Astrocyte of the spinal cord (primary cell): ENCODE results near the gene LRPAP1.

Source experiments
- DNase-seq: peaks from one replicate; pipeline ENCODE4 v3.0.0; 2011; ENCODE audit warnings: low read depth, low spot score
- H3K4me3 ChIP-seq: 2 replicates; pipeline ENCODE4 v1.5.1; 2011; ENCODE audit warnings: low read depth, mild to moderate bottlenecking, low read length, moderate library complexity
- in situ Hi-C: cut with HindIII; loops from 2 replicates; pipeline ENCODE4 v1.10.0; 2017; ENCODE audit warnings: low sequenced_read_pairs
- TF ChIP-seq, protein P1 (sequence below): IDR thresholded peaks from 2 replicates; pipeline ENCODE4 v1.5.1; 2012; ENCODE audit warnings: low read depth, mild to moderate bottlenecking, low read length, inconsistent platforms

LRPAP1 gene

DNA sequence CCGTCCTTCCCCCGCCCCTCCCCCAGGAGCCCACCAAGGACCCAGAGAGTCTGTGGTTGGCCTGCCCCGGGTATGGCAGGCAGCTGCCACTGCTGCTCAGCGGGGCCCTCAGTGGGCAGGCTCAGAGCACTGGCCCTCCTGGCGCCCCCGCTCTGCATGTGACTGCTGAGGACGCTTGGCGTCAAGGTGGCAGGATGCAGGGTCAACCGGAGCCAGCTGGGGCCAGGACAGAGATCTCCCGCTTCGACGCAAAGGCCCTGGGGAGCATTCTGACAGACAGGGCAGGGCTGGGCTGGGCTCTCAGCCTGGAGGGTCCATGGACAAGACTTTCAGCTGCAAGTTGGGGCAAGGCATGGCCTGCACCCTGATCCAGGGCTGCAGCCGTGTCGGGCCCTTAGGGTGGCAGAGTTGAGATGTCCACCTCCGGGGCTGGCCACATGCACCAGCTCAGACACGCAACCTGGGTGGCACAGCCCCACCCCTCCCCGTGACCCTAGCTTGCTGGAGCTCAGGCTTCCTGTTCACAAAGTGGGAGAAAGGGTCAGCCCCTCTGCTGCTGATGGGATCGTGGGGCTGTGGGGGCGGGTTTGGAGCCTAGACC is 30.3 kb downstream of the LRPAP1 start:
- in situ Hi-C loops: no loop called here
- no peak overlapping the region for H3K4me3 ChIP-seq
- TF ChIP-seq, protein P1, sequence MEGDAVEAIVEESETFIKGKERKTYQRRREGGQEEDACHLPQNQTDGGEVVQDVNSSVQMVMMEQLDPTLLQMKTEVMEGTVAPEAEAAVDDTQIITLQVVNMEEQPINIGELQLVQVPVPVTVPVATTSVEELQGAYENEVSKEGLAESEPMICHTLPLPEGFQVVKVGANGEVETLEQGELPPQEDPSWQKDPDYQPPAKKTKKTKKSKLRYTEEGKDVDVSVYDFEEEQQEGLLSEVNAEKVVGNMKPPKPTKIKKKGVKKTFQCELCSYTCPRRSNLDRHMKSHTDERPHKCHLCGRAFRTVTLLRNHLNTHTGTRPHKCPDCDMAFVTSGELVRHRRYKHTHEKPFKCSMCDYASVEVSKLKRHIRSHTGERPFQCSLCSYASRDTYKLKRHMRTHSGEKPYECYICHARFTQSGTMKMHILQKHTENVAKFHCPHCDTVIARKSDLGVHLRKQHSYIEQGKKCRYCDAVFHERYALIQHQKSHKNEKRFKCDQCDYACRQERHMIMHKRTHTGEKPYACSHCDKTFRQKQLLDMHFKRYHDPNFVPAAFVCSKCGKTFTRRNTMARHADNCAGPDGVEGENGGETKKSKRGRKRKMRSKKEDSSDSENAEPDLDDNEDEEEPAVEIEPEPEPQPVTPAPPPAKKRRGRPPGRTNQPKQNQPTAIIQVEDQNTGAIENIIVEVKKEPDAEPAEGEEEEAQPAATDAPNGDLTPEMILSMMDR: no peak
- DNase-seq: no peak

GRCh38 chr4:3501126-3501824 is 30.9 kb downstream of the LRPAP1 start:
- no peak overlapping the region for H3K4me3 ChIP-seq
- in situ Hi-C loops: no loop called here
- no peak for DNase-seq
- TF ChIP-seq, protein P1: no peak

DNA sequence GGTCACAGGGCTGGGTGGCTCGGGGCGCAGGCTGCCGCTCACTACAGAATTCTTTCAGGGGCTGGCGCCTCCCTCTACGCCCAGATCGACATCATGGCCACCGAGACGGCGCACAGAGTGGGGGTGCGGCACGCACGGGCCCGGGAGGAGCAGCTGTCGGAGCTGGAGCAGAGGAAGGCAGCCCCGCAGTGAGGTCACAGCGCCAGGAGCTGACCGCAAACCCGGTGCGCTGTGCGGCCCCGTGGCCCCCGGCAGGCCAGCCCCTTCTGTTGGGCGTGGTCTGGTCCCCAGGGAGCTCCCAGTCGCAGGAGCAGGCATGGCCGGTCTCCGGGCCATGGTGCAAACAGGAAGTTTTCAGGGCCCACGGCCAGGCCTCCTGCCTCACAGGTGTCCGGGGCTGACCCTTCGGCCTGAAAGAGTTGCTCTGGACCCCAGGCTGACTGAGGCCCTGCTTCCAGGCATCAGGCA is 31.6 kb downstream of the LRPAP1 start:
- TF ChIP-seq, protein P1: no peak
- DNase-seq: no peak
- H3K4me3 ChIP-seq: no peak overlapping the region
- in situ Hi-C loops: no loop called here

GRCh38 chr4:3500111-3500510 is 32.1 kb downstream of the LRPAP1 start:
- in situ Hi-C loops: no loop called here
- TF ChIP-seq, protein P1: no peak
- DNase-seq: no peak
- H3K4me3 ChIP-seq: no peak overlapping the region

DNA sequence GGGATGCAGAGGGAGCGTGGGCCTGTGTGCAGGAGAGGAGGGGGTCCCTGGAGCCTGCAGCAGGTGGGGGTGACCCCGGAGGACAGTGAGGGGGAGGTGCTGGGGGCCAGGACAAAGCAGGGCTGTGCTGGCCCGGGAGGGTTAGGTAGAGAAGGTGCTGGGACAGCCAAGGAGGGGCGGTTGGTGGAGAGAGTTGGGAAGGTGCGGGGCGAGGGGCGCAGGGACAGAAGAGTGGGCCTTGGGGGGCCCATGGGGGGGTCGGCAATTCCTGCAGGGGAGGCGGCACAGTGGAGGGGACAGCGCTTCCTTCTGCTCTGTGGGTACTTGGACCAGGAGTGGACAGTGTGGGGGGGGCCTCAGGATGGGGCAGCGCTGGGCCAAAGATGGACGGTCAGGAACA is 32.5 kb downstream of the LRPAP1 start:
- TF ChIP-seq, protein P1: no peak

GRCh38 chr4:3498901-3499510 is 33.2 kb downstream of the LRPAP1 start:
- no peak overlapping the region for H3K4me3 ChIP-seq
- in situ Hi-C loops: no loop called here
- TF ChIP-seq, protein P1: no peak
- no peak for DNase-seq

More for the DNA sequence above, 32.5 kb downstream of the LRPAP1 start:
- no peak for DNase-seq
- in situ Hi-C loops: no loop called here
- no peak overlapping the region for H3K4me3 ChIP-seq
